ENCODE data around the gene CDK5RAP3.

- TF ChIP-seq FOXP2 (optimal IDR thresholded peaks at IDR 0.05; ENCODE audit: control extremely low read depth, extremely low read length, insufficient read depth) = no peak
- no peak for TF ChIP-seq POLR2AphosphoS5 (IDR thresholded peaks at IDR 0.05; ENCODE audit: borderline replicate concordance, low read depth, low read length)
- no peak for TF ChIP-seq EZH2 (IDR thresholded peaks at IDR 0.05)
Measured at GRCh38 chr17:47975189-47975822, 4.4 kb downstream of the CDK5RAP3 start.

Data from SK-N-MC (cell line).